Smooth muscle cell (in vitro differentiated cells): Measurements from ENCODE around the gene OTUD5. TPM values are rescaled to one million over a fixed set of nuclear protein-coding genes. Genes with fewer than 3 reads are reported as not detected.

Experiments
- DNase-seq: peaks from one replicate; lab custom pipeline; 2025; ENCODE audit not compliant: unreplicated experiment; lab: John Stamatoyannopoulos, UW
- H2AFZ ChIP-seq: fragments of 200-600 bp; sonication (generic); 2 replicates; pipeline ENCODE4 v1.6.0; 2016; ENCODE audit warnings: antibody characterized with exemption, low read depth, mild to moderate bottlenecking
- H3F3A ChIP-seq: fragments of 200-600 bp; sonication (generic); 2 replicates; pipeline ENCODE4 v1.6.0; 2017; ENCODE audit warnings: antibody characterized with exemption, low read depth
- H3K27ac ChIP-seq: fragments of 200-600 bp; sonication (generic); 2 replicates; pipeline ENCODE4 v1.5.1; 2016; ENCODE audit warnings: low read depth, mild to moderate bottlenecking
- H3K27me3 ChIP-seq: fragments of 200-600 bp; sonication (generic); 2 replicates; pipeline ENCODE4 v1.6.1; 2016; ENCODE audit warnings: low read depth, mild to moderate bottlenecking
- H3K36me3 ChIP-seq: fragments of 200-600 bp; sonication (generic); 2 replicates; pipeline ENCODE4 v1.5.1; 2016; ENCODE audit warnings: low read depth
- H3K4me1 ChIP-seq: fragments of 200-600 bp; sonication (generic); 2 replicates; pipeline ENCODE4 v1.5.1; 2016; ENCODE audit warnings: low read depth
- H3K4me2 ChIP-seq: fragments of 200-600 bp; sonication (generic); 2 replicates; pipeline ENCODE4 v1.6.0; 2016; ENCODE audit warnings: mild to moderate bottlenecking
- H3K4me3 ChIP-seq: fragments of 200-600 bp; sonication (generic); 2 replicates; pipeline ENCODE4 v1.5.1; 2016; ENCODE audit warnings: mild to moderate bottlenecking
- H3K79me2 ChIP-seq: fragments of 200-600 bp; sonication (generic); 2 replicates; pipeline ENCODE4 v1.6.0; 2016; ENCODE audit warnings: low read depth, mild to moderate bottlenecking
- H3K9ac ChIP-seq: fragments of 200-600 bp; sonication (generic); 2 replicates; pipeline ENCODE4 v1.6.0; 2016; ENCODE audit warnings: low read depth
- H3K9me3 ChIP-seq: fragments of 200-600 bp; sonication (generic); replicated peaks from 2 replicates; pipeline ENCODE4 v1.5.1; 2016; ENCODE audit warnings: low read depth
- H4K20me1 ChIP-seq: fragments of 200-600 bp; sonication (generic); 2 replicates; pipeline ENCODE4 v1.6.0; 2016; ENCODE audit warnings: low read depth
- CTCF ChIP-seq: fragments of 200-600 bp; sonication (generic); IDR thresholded peaks from 2 replicates; pipeline ENCODE4 v1.5.1; 2017; ENCODE audit warnings: borderline replicate concordance, mild to moderate bottlenecking, antibody characterized with exemption; ENCODE audit not compliant: insufficient read depth, poor library complexity, severe bottlenecking
- WGBS: methylation state at CpG from one replicate; pipeline ENCODE4 v1.1.7; 2016; ENCODE audit warnings: low lambda C conversion rate; 5-methylcytosine and 5-hydroxymethylcytosine counted together
- polyA plus RNA-seq: library from polyadenylated mRNA; unstranded; fragments of >200 nt; fragmentation: Nextera tagmentation; extraction: Ambion mirVana; gene quantifications from 2 replicates; pipeline ENCODE4 v1.2.1, GENCODE V29; 2016
- total RNA-seq: library from RNA; depleted of rRNA; stranded (reverse); fragments of >200 nt; gene quantifications from 2 replicates; pipeline ENCODE4 v1.2.3, GENCODE V29; 2014

Gene OTUD5
- total and polyA plus RNA-seq, 2 experiments from 2014 or later = 30.7 to 55.1 TPM

GRCh38 chrX:48942895-48943294, 14.5 kb downstream of the OTUD5 start:
- no peaks in the 10 kb centered on the region for H3K27me3 ChIP-seq
- H4K20me1 ChIP-seq = peaks cover 94% of the 10 kb centered on the region
- H3K36me3 ChIP-seq = no peaks in the 10 kb centered on the region
- H3K9ac ChIP-seq = no peak overlapping the region
- peaks cover 30% of the 10 kb centered on the region for H3K79me2 ChIP-seq
- H3K4me3 ChIP-seq = no peak overlapping the region
- H3K4me1 ChIP-seq = no peaks in the 10 kb centered on the region
- no peaks in the 10 kb centered on the region for H3K9me3 ChIP-seq
- no peak overlapping the region for H3K27ac ChIP-seq
- no peak for TF ChIP-seq CTCF
- no peaks in the 10 kb centered on the region for H3F3A ChIP-seq
- no peak for DNase-seq
- 82% methylated on average over 2 of the region's 2 CpGs for WGBS
- H3K4me2 ChIP-seq = no peak overlapping the region
- no peak overlapping the region for H2AFZ ChIP-seq

GRCh38 chrX:48940404-48940955, 16.9 kb downstream of the OTUD5 start:
- Histone ChIP-seq H3K79me2 (peaks cover 30% of the 10 kb centered on the region), H4K20me1 (peaks cover 86% of the 10 kb centered on the region), H2AFZ (no peak overlapping the region), H3K4me3 (no peak overlapping the region), H3K9me3 (no peaks in the 10 kb centered on the region), H3K4me2 (no peak overlapping the region), H3K9ac (no peak overlapping the region), H3K4me1 (no peaks in the 10 kb centered on the region), H3K27me3 (no peaks in the 10 kb centered on the region), H3K36me3 (no peaks in the 10 kb centered on the region), H3K27ac (no peak overlapping the region), H3F3A (no peaks in the 10 kb centered on the region)
- WGBS = 78% methylated on average over 2 of the region's 2 CpGs
- no peak for DNase-seq
- no peak for TF ChIP-seq CTCF

- Histone ChIP-seq H3K9ac (no peak overlapping the region), H3K79me2 (peaks cover 25% of the 10 kb centered on the region), H4K20me1 (peaks cover 78% of the 10 kb centered on the region), H2AFZ (no peak overlapping the region), H3K4me2 (no peak overlapping the region), H3K36me3 (no peaks in the 10 kb centered on the region), H3K27me3 (no peaks in the 10 kb centered on the region), H3K9me3 (no peaks in the 10 kb centered on the region), H3K27ac (no peak overlapping the region), H3F3A (no peaks in the 10 kb centered on the region), H3K4me3 (no peak overlapping the region), H3K4me1 (no peaks in the 10 kb centered on the region)
- no peak for DNase-seq
- 75% methylated on average over 3 of the region's 3 CpGs for WGBS
- no peak for TF ChIP-seq CTCF
Measured at GRCh38 chrX:48939524-48940228, 17.7 kb downstream of the OTUD5 start.
